Spleen (tissue), 7 donors: Measurements from ENCODE around the gene PLEKHM3.

Experiments used
- POLR2A ChIP-seq, 3 donors: fragments of 450-650 bp; IDR thresholded peaks; one replicate each; pipeline ENCODE4 v1.5.1; 2017; ENCODE audit warnings: antibody characterized with exemption in 3 of 3, mild to moderate bottlenecking in 1 of 3
- POLR2AphosphoS5 ChIP-seq, 3 donors: sonication (generic); formaldehyde crosslinking; IDR thresholded peaks; one replicate each; pipeline ENCODE4 v1.5.1; 2017; ENCODE audit warnings: antibody characterized with exemption in 3 of 3
- TF ChIP-seq, protein P1 (sequence below), 11 experiments: fragments of 200-600 bp in 7 of 11; fragments of 450-650 bp in 4 of 11; sonication (generic) in 4 of 11; IDR thresholded peaks in 8 of 11; conservative IDR thresholded peaks in 3 of 11; 1 replicate in 7 of 11; 2 replicates in 4 of 11; pipeline versions ENCODE4 v1.4.0 to v1.8.0; 2016 to 2021; ENCODE audit warnings: antibody characterized with exemption in 11 of 11, inconsistent platforms in 4 of 11, mild to moderate bottlenecking in 1 of 11
- donor health status: DM: no; HTN: no; CAD: no; lungs with moderate emphysema.
- donor health status: DM: no; HTN: no; CAD: no.
- donor health status: DM: no; HTN: no; CAD: no.

DNA sequence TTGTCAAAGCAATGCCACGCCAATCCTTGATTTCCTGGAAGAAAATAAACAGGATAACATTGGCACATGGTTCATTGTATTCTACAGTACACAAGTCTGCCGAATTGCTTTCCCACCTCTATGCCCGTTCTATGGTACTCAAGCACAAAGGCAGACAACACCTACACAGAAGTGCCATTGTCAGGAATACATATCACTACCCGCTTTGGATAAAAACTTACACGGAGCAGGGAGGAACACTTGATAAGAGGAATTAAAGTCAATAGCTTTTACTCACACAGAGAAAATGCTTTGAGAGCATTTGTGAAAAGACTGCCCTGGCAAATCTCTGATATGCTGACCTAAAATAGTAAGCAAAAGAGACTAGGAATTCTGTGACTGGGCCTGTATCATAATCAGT lies 23.4 kb downstream of the PLEKHM3 start:
- TF ChIP-seq POLR2A (IDR thresholded peaks at IDR 0.05) (no peak), POLR2AphosphoS5 (IDR thresholded peaks at IDR 0.05) (no peak)
- TF ChIP-seq, protein P1, sequence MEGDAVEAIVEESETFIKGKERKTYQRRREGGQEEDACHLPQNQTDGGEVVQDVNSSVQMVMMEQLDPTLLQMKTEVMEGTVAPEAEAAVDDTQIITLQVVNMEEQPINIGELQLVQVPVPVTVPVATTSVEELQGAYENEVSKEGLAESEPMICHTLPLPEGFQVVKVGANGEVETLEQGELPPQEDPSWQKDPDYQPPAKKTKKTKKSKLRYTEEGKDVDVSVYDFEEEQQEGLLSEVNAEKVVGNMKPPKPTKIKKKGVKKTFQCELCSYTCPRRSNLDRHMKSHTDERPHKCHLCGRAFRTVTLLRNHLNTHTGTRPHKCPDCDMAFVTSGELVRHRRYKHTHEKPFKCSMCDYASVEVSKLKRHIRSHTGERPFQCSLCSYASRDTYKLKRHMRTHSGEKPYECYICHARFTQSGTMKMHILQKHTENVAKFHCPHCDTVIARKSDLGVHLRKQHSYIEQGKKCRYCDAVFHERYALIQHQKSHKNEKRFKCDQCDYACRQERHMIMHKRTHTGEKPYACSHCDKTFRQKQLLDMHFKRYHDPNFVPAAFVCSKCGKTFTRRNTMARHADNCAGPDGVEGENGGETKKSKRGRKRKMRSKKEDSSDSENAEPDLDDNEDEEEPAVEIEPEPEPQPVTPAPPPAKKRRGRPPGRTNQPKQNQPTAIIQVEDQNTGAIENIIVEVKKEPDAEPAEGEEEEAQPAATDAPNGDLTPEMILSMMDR (IDR thresholded peaks at IDR 0.05 in 8 of 11, conservative IDR thresholded peaks at IDR 0.05 in 3 of 11) = no peak
